IPS-18a (cell line): Measurements from ENCODE around the gene FUT8.
A peak's percentile ranks its signal among the peaks of the same experiment; 100 is the strongest.
"Not testable (repeated sequence)": the region's sequence is repeated elsewhere in the genome, so short reads cannot be mapped to it uniquely, and the experiment has no call there.

Source experiments
- H3K27ac ChIP-seq: one replicate; pipeline ENCODE4 v1.5.1; 2013; ENCODE audit warnings: low read length
- H3K27me3 ChIP-seq: one replicate; pipeline ENCODE4 v1.6.1; 2013; ENCODE audit warnings: mild to moderate bottlenecking, low read length; ENCODE audit not compliant: control insufficient read depth, insufficient read depth
- H3K36me3 ChIP-seq: one replicate; pipeline ENCODE4 v1.6.1; 2013; ENCODE audit warnings: low read depth, low read length; ENCODE audit not compliant: control insufficient read depth
- H3K4me1 ChIP-seq: one replicate; pipeline ENCODE4 v1.6.1; 2013; ENCODE audit warnings: low read depth, low read length; ENCODE audit not compliant: control insufficient read depth
- H3K4me3 ChIP-seq: one replicate; pipeline ENCODE4 v1.5.1; 2013; ENCODE audit warnings: low read length
- H3K9ac ChIP-seq: one replicate; pipeline ENCODE4 v1.6.1; 2013; ENCODE audit warnings: mild to moderate bottlenecking, low read length, moderate library complexity
- H3K9me3 ChIP-seq: one replicate; pipeline ENCODE4 v1.6.1; 2013; ENCODE audit warnings: low read depth, low read length; ENCODE audit not compliant: control insufficient read depth

FUT8 gene

DNA sequence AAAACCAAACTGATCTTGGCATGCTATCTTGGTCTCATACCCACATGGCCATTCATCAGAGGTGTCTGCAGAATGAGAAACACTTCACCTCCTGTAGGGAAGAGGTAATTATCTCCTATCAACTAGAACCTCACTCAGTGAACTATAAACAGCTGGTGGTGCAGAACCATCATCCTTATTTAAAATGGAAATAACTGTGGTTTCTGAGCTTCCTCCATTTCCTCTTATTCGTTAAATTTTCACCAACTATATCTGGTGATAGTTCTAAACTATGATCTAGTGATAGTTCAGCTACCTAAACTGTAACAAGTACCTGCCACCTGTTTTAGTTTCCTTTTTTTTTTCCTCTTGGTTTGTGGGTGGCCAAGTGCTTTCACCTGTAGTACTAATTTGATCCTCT lies 218.5 kb downstream of the FUT8 start:
- Histone ChIP-seq H3K27ac (no peak overlapping the region), H3K4me3 (no peak overlapping the region), H3K9ac (no peak overlapping the region)

DNA sequence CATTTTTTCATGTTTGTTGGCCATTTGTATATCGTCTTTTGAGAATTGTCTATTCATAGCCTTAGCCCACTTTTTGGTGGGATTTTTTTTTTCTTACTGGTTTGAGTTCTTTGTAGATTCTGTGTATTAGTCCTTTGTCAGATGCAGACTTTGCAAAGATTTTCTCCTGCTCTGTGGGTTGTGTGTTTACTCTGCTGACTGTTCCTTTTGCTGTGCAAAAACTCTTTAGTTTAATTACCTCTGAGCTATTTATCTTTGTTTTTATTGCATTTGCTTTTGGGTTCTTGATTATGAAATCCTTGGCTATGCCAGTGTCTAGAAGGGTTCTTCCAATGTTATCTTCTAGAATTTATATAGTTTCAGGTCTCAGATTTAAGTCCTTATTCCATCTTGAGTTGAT lies 220.0 kb downstream of the FUT8 start:
- H3K27ac ChIP-seq: no peak overlapping the region
- peaks cover 4% of the 10 kb centered on the region for H3K36me3 ChIP-seq
- no peak overlapping the region for H3K9ac ChIP-seq
- H3K27me3 ChIP-seq: no peaks in the 10 kb centered on the region
- H3K4me3 ChIP-seq: no peak overlapping the region
- no peaks in the 10 kb centered on the region for H3K9me3 ChIP-seq
- peaks cover 5% of the 10 kb centered on the region for H3K4me1 ChIP-seq

More for the DNA sequence above, 218.5 kb downstream of the FUT8 start:
- H3K9me3 ChIP-seq: no peaks in the 10 kb centered on the region
- H3K36me3 ChIP-seq: peaks cover 4% of the 10 kb centered on the region
- H3K27me3 ChIP-seq: no peaks in the 10 kb centered on the region
- peaks cover 5% of the 10 kb centered on the region for H3K4me1 ChIP-seq

DNA sequence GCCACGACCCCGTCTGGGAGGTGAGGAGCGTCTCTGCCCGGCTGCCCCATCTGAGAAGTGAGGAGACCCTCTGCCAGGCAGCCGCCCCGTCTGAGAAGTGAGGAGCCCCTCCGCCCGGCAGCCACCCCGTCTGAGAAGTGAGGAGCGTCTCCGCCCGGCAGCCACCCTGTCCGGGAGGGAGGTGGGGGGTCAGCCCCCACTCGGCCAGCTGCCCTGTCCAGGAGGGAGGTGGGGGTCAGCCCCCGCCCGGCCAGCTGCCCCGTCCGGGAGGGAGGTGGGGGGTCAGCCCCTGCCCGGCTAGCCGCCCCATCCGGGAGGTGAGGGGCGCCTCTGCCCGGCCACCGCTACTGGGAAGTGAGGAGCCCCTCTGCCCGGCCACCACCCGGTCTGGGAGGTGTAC lies 221.1 kb downstream of the FUT8 start:
- not testable (repeated sequence) for H3K9me3 ChIP-seq, H3K4me1 ChIP-seq, H3K36me3 ChIP-seq, H3K27me3 ChIP-seq, H3K9ac ChIP-seq, H3K4me3 ChIP-seq, H3K27ac ChIP-seq

DNA sequence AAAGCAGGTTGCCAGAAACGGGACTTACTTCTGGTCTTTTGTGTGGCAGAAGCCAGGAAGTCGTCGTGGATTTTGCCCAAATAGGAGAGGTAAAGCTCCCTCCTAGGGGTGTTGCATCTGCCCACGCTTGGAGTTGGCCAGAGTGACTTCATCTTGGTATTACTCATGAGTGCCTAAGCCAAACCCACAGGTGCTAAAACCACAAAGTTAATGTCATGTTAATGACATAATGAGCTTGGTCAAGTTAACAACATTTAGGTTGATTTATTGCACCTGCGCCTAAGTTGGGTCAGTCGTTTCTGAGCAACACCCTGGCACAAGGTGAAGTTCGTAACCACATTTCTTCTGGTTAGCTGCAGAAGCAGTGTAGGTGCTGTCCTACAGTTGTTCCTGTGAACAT lies 225.2 kb downstream of the FUT8 start:
- Histone ChIP-seq H3K4me3 (no peak overlapping the region), H3K4me1 (no peaks in the 10 kb centered on the region), H3K9me3 (no peaks in the 10 kb centered on the region), H3K27me3 (no peaks in the 10 kb centered on the region), H3K36me3 (no peaks in the 10 kb centered on the region), H3K27ac (no peak overlapping the region), H3K9ac (no peak overlapping the region)

DNA sequence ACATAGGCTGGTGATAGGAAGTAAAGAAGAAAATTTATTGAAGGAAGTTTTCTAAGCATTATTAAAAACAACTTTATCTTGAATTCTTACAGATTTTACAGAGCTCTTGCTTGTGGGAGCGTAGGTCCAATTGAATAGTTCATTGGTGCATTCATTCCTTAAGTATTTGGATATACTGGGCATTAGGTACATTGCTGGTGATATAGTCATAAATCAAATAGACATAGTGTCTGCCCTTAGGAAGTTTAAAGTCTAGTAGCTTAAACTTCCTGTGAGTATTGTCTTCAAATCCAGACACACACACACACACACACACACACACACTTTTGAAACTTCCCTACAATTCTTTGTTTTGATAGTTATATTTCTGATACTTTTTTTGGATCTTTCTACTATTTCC lies 226.7 kb downstream of the FUT8 start:
- Histone ChIP-seq H3K27ac (no peak overlapping the region), H3K4me3 (no peak overlapping the region), H3K9ac (no peak overlapping the region), H3K27me3 (no peaks in the 10 kb centered on the region), H3K36me3 (no peaks in the 10 kb centered on the region), H3K9me3 (no peaks in the 10 kb centered on the region), H3K4me1 (no peaks in the 10 kb centered on the region)

DNA sequence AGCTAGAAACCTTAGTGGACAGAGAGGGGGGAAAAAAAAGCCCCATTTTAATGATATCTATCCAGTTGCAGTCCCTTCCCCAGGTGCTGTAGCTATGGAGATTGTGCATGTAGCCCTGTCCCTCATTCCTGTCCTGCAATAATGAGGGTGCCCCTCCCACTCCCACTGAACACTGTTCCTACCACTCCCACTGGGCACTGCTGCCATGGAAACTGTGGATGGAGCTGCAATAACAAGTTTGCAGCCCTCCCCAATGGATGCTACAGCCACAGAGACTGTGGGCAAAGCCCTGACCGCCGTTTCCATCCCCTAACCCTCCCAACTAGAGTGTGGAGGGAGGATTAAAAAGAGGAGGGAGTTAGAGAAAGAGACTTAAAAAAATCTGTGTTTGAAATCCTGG lies 238.3 kb downstream of the FUT8 start:
- H3K27me3 ChIP-seq: no peaks in the 10 kb centered on the region
- no peak overlapping the region for H3K4me3 ChIP-seq
- H3K9me3 ChIP-seq: no peaks in the 10 kb centered on the region
- no peak overlapping the region for H3K27ac ChIP-seq
- H3K36me3 ChIP-seq: no peaks in the 10 kb centered on the region
- H3K4me1 ChIP-seq: no peaks in the 10 kb centered on the region
- no peak overlapping the region for H3K9ac ChIP-seq

DNA sequence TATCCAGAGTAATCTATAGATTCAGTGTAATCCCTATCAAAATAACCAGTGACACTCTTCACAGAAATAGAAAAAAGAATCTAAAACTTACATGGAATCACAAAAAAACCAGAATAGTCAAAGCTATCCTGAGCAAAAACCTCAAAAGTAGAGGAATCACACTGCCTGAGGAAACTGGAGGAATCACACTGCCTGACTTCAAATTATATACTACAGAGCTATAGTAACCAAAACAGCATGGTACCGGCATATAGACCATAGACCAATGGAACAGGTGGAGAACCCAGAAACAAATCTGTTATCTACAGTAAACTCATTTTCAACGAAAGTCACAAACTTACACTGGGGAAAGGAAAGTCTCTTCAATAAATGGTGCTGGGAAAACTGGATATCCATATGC lies 244.0 kb downstream of the FUT8 start:
- Histone ChIP-seq H3K9me3 (peaks cover 3% of the 10 kb centered on the region), H3K9ac (no peak overlapping the region), H3K27ac (no peak overlapping the region), H3K4me1 (peaks cover 9% of the 10 kb centered on the region), H3K36me3 (no peaks in the 10 kb centered on the region), H3K27me3 (no peaks in the 10 kb centered on the region), H3K4me3 (no peak overlapping the region)

DNA sequence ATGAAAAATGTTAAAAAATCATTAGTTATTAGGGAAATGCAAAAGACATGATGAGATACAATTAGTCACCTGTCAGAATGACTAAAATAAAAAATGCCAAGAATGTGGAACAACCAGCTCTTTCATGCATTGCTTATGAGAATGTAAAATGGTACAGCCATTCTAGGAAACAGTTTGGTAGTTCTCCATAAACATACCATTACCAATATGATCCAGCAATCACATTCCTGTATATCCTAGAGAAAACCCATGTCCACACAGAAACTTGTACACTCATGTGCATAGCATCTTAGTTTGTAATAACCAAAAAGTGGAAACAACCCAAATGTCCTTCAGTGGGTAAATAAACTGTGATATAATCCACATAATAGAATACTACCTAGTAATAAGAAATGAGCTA lies 245.7 kb downstream of the FUT8 start:
- Histone ChIP-seq H3K9ac (no peak overlapping the region), H3K4me3 (no peak overlapping the region), H3K27ac (no peak overlapping the region), H3K36me3 (no peaks in the 10 kb centered on the region), H3K4me1 (peaks cover 9% of the 10 kb centered on the region), H3K9me3 (peaks cover 3% of the 10 kb centered on the region), H3K27me3 (no peaks in the 10 kb centered on the region)

DNA sequence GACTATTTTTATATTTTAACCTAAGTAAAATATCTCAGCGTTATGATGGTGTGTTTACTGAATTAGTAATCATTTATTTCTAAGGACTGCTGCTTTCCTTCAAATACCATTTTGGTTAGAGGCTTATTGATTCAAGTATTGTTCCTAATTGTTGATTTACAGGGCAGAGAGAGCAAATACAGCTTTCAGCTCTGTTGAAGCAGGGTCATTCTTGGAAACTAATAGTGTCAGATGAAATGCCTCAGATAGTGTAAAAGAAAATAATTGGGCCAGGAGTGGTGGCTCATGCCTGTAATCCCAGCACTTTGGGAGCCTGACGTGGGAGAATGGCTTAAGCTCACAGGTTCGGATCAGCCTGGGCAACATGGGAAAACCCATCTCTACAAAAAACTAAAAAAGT lies 249.3 kb downstream of the FUT8 start:
- Histone ChIP-seq H3K27ac (no peak overlapping the region), H3K27me3 (no peaks in the 10 kb centered on the region)

DNA sequence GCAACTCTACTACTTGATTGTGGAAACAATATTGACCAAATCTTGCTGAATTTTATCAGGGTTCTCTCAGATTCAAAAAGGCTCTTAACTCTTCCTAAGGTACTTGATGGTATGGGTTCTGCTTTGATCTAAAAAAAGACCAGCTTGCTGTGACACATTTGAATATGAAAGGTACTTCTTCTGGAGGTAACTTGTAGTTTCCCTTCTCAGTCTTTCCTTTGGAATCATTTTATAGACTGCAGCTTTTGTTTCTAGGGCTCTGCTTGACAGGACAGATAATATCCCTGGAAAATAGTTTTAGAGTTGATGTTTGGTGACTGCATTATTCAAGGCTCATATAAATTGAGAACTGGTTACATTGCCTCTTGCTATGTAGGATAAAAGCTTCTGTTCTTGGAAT lies 251.9 kb downstream of the FUT8 start:
- Histone ChIP-seq H3K36me3 (no peaks in the 10 kb centered on the region), H3K4me1 (peaks cover 32% of the 10 kb centered on the region), H3K9me3 (no peaks in the 10 kb centered on the region), H3K27ac (no peak overlapping the region), H3K9ac (no peak overlapping the region), H3K4me3 (peak overlapping the region; percentile 31), H3K27me3 (no peaks in the 10 kb centered on the region)

More for the DNA sequence above, 249.3 kb downstream of the FUT8 start:
- Histone ChIP-seq H3K4me3 (no peak overlapping the region), H3K9me3 (no peaks in the 10 kb centered on the region), H3K36me3 (no peaks in the 10 kb centered on the region), H3K4me1 (peaks cover 32% of the 10 kb centered on the region), H3K9ac (no peak overlapping the region)

DNA sequence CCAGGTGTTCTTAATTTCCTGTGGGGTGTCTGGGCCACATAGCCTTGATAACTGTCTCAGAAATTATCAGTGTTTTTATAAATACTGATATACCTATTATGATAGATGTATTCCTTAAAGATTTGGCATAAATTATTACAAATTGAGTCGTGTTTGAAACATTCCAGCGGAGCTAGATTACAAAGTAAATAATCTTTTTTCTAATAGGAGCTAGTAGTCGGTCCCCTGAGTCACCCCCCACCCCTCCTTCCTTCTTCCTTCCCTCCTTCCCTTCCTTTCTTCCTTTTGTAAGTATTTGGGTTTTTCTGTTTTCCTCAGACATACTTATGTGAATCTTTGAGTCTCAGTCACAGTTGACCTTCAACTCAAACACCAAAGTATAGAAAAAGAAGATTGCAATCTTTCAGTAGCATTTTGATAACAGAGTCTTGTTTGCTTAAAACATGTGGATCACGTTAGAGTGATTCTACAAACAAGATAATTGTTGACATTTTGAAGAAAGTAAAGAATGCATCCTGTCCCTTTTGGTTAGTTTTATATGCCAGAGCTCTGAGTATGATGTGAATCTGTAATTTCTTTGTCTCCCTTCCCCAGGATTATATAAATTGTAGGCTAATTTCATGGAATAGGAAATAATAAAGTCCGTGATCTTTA lies 264.0 kb downstream of the FUT8 start:
- Histone ChIP-seq H3K4me3 (no peak overlapping the region), H3K9me3 (no peaks in the 10 kb centered on the region), H3K4me1 (no peaks in the 10 kb centered on the region), H3K36me3 (no peaks in the 10 kb centered on the region), H3K9ac (no peak overlapping the region), H3K27me3 (no peaks in the 10 kb centered on the region), H3K27ac (no peak overlapping the region)

DNA sequence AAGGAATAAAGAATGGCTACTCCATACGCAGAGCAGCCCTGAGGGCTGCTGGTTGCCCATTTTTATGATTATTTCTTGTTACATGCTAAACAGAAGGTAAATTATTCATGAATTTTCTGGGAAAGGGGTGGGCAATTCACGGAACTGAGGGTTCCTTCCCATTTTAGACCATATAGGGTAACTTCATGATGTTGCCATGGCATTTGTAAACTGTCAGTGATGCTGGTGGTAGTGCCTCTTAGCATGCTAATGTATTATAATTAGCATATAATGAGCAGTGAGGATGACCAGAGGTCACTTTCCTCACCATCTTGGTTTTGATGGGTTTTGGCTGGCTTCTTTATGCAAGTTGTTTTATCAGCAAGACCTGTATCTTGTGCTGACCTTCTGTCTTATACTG lies 273.0 kb downstream of the FUT8 start:
- no peaks in the 10 kb centered on the region for H3K36me3 ChIP-seq
- H3K4me3 ChIP-seq: no peak overlapping the region
- H3K9ac ChIP-seq: no peak overlapping the region
- H3K27ac ChIP-seq: no peak overlapping the region
- no peaks in the 10 kb centered on the region for H3K27me3 ChIP-seq
- H3K9me3 ChIP-seq: no peaks in the 10 kb centered on the region
- H3K4me1 ChIP-seq: peaks cover 15% of the 10 kb centered on the region
